Neural progenitor cell (in vitro differentiated cells): ENCODE data around the gene SOX10. TPM values are rescaled to one million over a fixed set of nuclear protein-coding genes. Genes with fewer than 3 reads are reported as not detected.

Experiments
- DNase-seq: peaks from one replicate; pipeline ENCODE4 v3.0.0-alpha.2; 2016; ENCODE audit warnings: low spot score
- H2AFZ ChIP-seq: fragments of 200-600 bp; sonication (generic); replicated peaks from 2 replicates; pipeline ENCODE4 v1.6.1; 2016; ENCODE audit warnings: antibody characterized with exemption
- H3F3A ChIP-seq: fragments of 200-600 bp; sonication (generic); 2 replicates; pipeline ENCODE4 v1.6.1; 2016; ENCODE audit warnings: antibody characterized with exemption, low read depth
- H3K27ac ChIP-seq: fragments of 200-600 bp; sonication (generic); 2 replicates; pipeline ENCODE4 v1.5.1; 2016; ENCODE audit warnings: mild to moderate bottlenecking
- H3K27me3 ChIP-seq: fragments of 200-600 bp; sonication (generic); 2 replicates; pipeline ENCODE4 v1.6.1; 2016; ENCODE audit warnings: mild to moderate bottlenecking, moderate library complexity
- H3K36me3 ChIP-seq: fragments of 200-600 bp; sonication (generic); 2 replicates; pipeline ENCODE4 v1.5.1; 2016
- H3K4me1 ChIP-seq: fragments of 200-600 bp; sonication (generic); 2 replicates; pipeline ENCODE4 v1.6.1; 2016; ENCODE audit warnings: mixed run types
- H3K4me2 ChIP-seq: fragments of 200-600 bp; sonication (generic); 2 replicates; pipeline ENCODE4 v1.6.1; 2016
- H3K4me3 ChIP-seq: fragments of 200-600 bp; sonication (generic); 2 replicates; pipeline ENCODE4 v1.5.1; 2016
- H3K79me2 ChIP-seq: fragments of 200-600 bp; sonication (generic); 2 replicates; pipeline ENCODE4 v1.6.1; 2016; ENCODE audit warnings: low read depth
- H3K9ac ChIP-seq: fragments of 200-600 bp; sonication (generic); 2 replicates; pipeline ENCODE4 v1.6.1; 2016
- H3K9me3 ChIP-seq: fragments of 200-600 bp; sonication (generic); 2 replicates; pipeline ENCODE4 v1.5.1; 2016; ENCODE audit warnings: low read depth
- H4K20me1 ChIP-seq: fragments of 200-600 bp; sonication (generic); 2 replicates; pipeline ENCODE4 v1.6.1; 2016; ENCODE audit warnings: low read depth
- H3K27ac Mint-ChIP-seq: 3 replicates; pipeline ENCODE4 v1.8.0; 2021; ENCODE audit warnings: mixed read lengths
- H3K27me3 Mint-ChIP-seq: 2 replicates; pipeline ENCODE4 v1.8.0; 2022; ENCODE audit warnings: low read depth, mild to moderate bottlenecking, inconsistent platforms, moderate library complexity, mixed read lengths; ENCODE audit not compliant: insufficient read depth
- H3K36me3 Mint-ChIP-seq: 3 replicates; pipeline ENCODE4 v1.8.0; 2021; ENCODE audit warnings: mixed read lengths
- H3K4me1 Mint-ChIP-seq: 3 replicates; pipeline ENCODE4 v1.8.0; 2021; ENCODE audit warnings: mixed read lengths
- H3K4me3 Mint-ChIP-seq: 3 replicates; pipeline ENCODE4 v1.8.0; 2021; ENCODE audit warnings: mild to moderate bottlenecking, moderate library complexity, mixed read lengths
- H3K9me3 Mint-ChIP-seq: 3 replicates; pipeline ENCODE4 v1.8.0; 2020; ENCODE audit warnings: mixed read lengths
- EZH2 ChIP-seq: fragments of 200-600 bp; sonication (generic); IDR thresholded peaks from 2 replicates; pipeline ENCODE4 v1.6.1; 2017; ENCODE audit warnings: antibody characterized with exemption, mild to moderate bottlenecking, moderate library complexity
- EZH2phosphoT487 ChIP-seq: fragments of 200-600 bp; sonication (generic); IDR thresholded peaks from 2 replicates; pipeline ENCODE4 v1.6.1; 2017; ENCODE audit warnings: antibody characterized with exemption
- total RNA-seq: library from RNA; depleted of rRNA; stranded (reverse); fragments of >200 nt; gene quantifications from 2 replicates; pipeline ENCODE4 v1.2.3, GENCODE V29; 2015; ENCODE audit warnings: low replicate concordance
- TF ChIP-seq, protein P1 (sequence below): fragments of 200-600 bp; sonication (generic); IDR thresholded peaks from 2 replicates; pipeline ENCODE4 v1.5.1; 2017; ENCODE audit warnings: antibody characterized with exemption, mild to moderate bottlenecking

SOX10 gene
- total RNA-seq, 1 donor from 2014 or later, result 0.99 TPM

- Mint-ChIP-seq H3K27ac (no peak overlapping the region), H3K36me3 (peaks cover 24% of the 10 kb centered on the region), H3K4me3 (no peak overlapping the region), H3K27me3 (no peaks in the 10 kb centered on the region), H3K9me3 (no peaks in the 10 kb centered on the region), H3K4me1 (peaks cover 18% of the 10 kb centered on the region)
- Histone ChIP-seq H3K79me2 (peaks cover 9% of the 10 kb centered on the region), H3K4me1 (peaks cover 24% of the 10 kb centered on the region), H3K4me3 (no peak overlapping the region), H3K27me3 (no peaks in the 10 kb centered on the region), H3K9me3 (no peaks in the 10 kb centered on the region), H4K20me1 (peaks cover 12% of the 10 kb centered on the region), H3K9ac (no peak overlapping the region), H3K27ac (no peak overlapping the region), H3K4me2 (no peak overlapping the region), H3F3A (peaks cover 46% of the 10 kb centered on the region), H3K36me3 (no peaks in the 10 kb centered on the region), H2AFZ (no peak overlapping the region)
- no peak for DNase-seq
- TF ChIP-seq, protein P1, sequence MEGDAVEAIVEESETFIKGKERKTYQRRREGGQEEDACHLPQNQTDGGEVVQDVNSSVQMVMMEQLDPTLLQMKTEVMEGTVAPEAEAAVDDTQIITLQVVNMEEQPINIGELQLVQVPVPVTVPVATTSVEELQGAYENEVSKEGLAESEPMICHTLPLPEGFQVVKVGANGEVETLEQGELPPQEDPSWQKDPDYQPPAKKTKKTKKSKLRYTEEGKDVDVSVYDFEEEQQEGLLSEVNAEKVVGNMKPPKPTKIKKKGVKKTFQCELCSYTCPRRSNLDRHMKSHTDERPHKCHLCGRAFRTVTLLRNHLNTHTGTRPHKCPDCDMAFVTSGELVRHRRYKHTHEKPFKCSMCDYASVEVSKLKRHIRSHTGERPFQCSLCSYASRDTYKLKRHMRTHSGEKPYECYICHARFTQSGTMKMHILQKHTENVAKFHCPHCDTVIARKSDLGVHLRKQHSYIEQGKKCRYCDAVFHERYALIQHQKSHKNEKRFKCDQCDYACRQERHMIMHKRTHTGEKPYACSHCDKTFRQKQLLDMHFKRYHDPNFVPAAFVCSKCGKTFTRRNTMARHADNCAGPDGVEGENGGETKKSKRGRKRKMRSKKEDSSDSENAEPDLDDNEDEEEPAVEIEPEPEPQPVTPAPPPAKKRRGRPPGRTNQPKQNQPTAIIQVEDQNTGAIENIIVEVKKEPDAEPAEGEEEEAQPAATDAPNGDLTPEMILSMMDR, result no peak
Measured at GRCh38 chr22:37965940-37966664, 18.3 kb downstream of the SOX10 start.

DNA sequence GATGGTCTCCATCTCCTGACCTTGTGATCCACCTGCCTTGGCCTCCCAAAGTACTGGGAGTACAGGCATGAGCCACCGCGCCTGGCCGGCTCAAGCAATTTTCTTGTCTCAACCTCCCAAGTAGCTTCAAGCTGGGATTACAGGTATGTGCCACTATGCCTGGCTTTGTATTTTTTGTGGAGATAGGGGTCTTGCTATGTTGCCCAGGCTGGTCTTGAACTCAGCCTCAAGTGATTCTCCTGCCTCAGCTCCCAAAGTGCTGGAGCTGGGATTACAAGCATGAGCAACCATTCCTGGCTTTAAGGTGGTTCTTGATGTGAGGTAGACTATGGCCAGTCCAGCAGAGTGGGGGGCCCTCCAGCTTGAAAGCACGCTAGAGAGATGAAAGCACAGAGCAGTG lies 23.3 kb downstream of the SOX10 start:
- Histone ChIP-seq H3K4me3 (no peak overlapping the region), H3K9me3 (no peaks in the 10 kb centered on the region), H3K36me3 (no peaks in the 10 kb centered on the region), H3F3A (peaks cover 14% of the 10 kb centered on the region), H3K9ac (no peak overlapping the region), H3K27me3 (no peaks in the 10 kb centered on the region), H3K4me2 (no peak overlapping the region), H3K79me2 (peaks cover 13% of the 10 kb centered on the region), H3K4me1 (peaks cover 3% of the 10 kb centered on the region), H2AFZ (no peak overlapping the region), H4K20me1 (peaks cover 12% of the 10 kb centered on the region), H3K27ac (no peak overlapping the region)
- Mint-ChIP-seq H3K4me1 (no peaks in the 10 kb centered on the region), H3K9me3 (no peaks in the 10 kb centered on the region), H3K27me3 (no peaks in the 10 kb centered on the region), H3K36me3 (peaks cover 34% of the 10 kb centered on the region), H3K27ac (no peak overlapping the region), H3K4me3 (no peak overlapping the region)
- no peak for DNase-seq
- TF ChIP-seq EZH2 (no peak), EZH2phosphoT487 (no peak)
- TF ChIP-seq, protein P1, result no peak

DNA sequence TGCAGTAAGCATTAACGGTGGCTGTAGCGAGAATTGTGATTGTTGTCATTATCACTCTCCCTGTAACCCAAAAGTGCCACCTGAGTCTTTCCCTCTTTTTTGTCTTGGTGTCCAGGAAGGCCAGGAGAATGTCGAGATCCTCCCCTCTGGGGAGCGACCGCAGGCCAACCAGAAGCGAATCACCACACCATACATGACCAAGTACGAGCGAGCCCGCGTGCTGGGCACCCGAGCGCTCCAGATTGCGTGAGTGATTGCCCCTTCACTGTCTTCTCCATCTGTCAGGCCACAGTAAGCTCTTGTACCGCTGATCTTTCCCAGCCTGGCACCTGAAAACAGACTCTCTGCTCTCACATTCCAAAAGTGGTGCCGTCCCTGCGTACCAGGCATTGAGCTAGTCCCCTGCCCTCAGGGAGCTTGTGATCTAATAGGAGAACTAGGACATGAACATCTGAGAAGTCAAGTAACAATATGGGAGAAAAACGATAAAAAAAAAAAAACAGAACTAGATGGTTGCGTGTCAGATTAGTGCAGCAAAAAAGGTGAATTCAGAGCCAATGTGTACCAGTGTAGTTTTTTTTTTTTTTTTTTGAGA lies 25.0 kb downstream of the SOX10 start:
- TF ChIP-seq EZH2phosphoT487 (no peak), EZH2 (no peak)
- TF ChIP-seq, protein P1, result no peak
- Mint-ChIP-seq H3K9me3 (no peaks in the 10 kb centered on the region), H3K27me3 (no peaks in the 10 kb centered on the region), H3K36me3 (peaks cover 35% of the 10 kb centered on the region), H3K4me3 (no peak overlapping the region), H3K27ac (no peak overlapping the region), H3K4me1 (peaks cover 6% of the 10 kb centered on the region)
- Histone ChIP-seq H4K20me1 (peaks cover 4% of the 10 kb centered on the region), H3K79me2 (peaks cover 22% of the 10 kb centered on the region), H3K36me3 (no peaks in the 10 kb centered on the region), H3K9ac (no peak overlapping the region), H3K27ac (no peak overlapping the region), H3K4me2 (no peak overlapping the region), H3F3A (peaks cover 2% of the 10 kb centered on the region), H3K4me3 (no peak overlapping the region), H2AFZ (no peak overlapping the region), H3K4me1 (peaks cover 6% of the 10 kb centered on the region), H3K27me3 (no peaks in the 10 kb centered on the region), H3K9me3 (no peaks in the 10 kb centered on the region)
- no peak for DNase-seq
